Measurements from ENCODE around the gene RHPN2.
A peak's percentile ranks its signal among the peaks of the same experiment; 100 is the strongest.
"Not testable (repeated sequence)": the region's sequence is repeated elsewhere in the genome, so short reads cannot be mapped to it uniquely, and the experiment has no call there.

The RHPN2 gene

GRCh38 chr19:32979807-32980206 is 84.9 kb downstream of the RHPN2 start:
- DNase-seq (ENCODE audit: low read depth in 2 of 3, low spot score in 1 of 3), result not testable (repeated sequence)

- not testable (repeated sequence) for DNase-seq (ENCODE audit: low read depth in 2 of 3, low spot score in 1 of 3)
Measured at GRCh38 chr19:32977813-32978212, 86.9 kb downstream of the RHPN2 start.

- DNase-seq (ENCODE audit: low read depth in 2 of 3, low spot score in 1 of 3), result no peak
Measured at GRCh38 chr19:32977280-32977679, 87.4 kb downstream of the RHPN2 start.

- DNase-seq (ENCODE audit: low read depth in 2 of 3, low spot score in 1 of 3), result peak; percentile 31 to 84 (median 60)
Measured at GRCh38 chr19:32976223-32976805, 88.4 kb downstream of the RHPN2 start.

- peak; percentile 96 to 99 (median 98) for DNase-seq (ENCODE audit: low read depth in 2 of 3, low spot score in 1 of 3)
Measured at GRCh38 chr19:32971715-32972540, 92.8 kb downstream of the RHPN2 start, which contains the start of the genes CEP89 and FAAP24. TSS of gene CEP89 (minus strand) at chr19:32971958. CDS start at chr19:32971874, 84 bp downstream. TSS of gene FAAP24 (plus strand) at chr19:32972242. CDS start at chr19:32973197, 955 bp downstream.

- DNase-seq (ENCODE audit: low read depth in 2 of 3, low spot score in 1 of 3), result no peak
Measured at GRCh38 chr19:32971012-32971595, 93.6 kb downstream of the RHPN2 start.

- DNase-seq (ENCODE audit: low read depth in 2 of 3, low spot score in 1 of 3), result no peak
Measured at GRCh38 chr19:32969549-32969948, 95.1 kb downstream of the RHPN2 start.

GRCh38 chr19:32966750-32967149 is 97.9 kb downstream of the RHPN2 start:
- DNase-seq (ENCODE audit: low read depth in 2 of 3, low spot score in 1 of 3), result no peak

GRCh38 chr19:32945260-32945659 is 119.4 kb downstream of the RHPN2 start:
- DNase-seq (ENCODE audit: low read depth in 2 of 3, low spot score in 1 of 3), result no peak

- not testable (repeated sequence) for DNase-seq (ENCODE audit: low read depth in 2 of 3, low spot score in 1 of 3)
Measured at GRCh38 chr19:32941273-32941672, 123.4 kb downstream of the RHPN2 start.

GRCh38 chr19:32936065-32936464 is 128.6 kb downstream of the RHPN2 start:
- DNase-seq (ENCODE audit: low read depth in 2 of 3, low spot score in 1 of 3), result no peak

- no peak for DNase-seq (ENCODE audit: low read depth in 2 of 3, low spot score in 1 of 3)
Measured at GRCh38 chr19:32935629-32936028, 129.1 kb downstream of the RHPN2 start.

- DNase-seq (ENCODE audit: low read depth in 2 of 3, low spot score in 1 of 3), result no peak
Measured at GRCh38 chr19:32933571-32933970, 131.1 kb downstream of the RHPN2 start.

- no peak for DNase-seq (ENCODE audit: low read depth in 2 of 3, low spot score in 1 of 3)
Measured at GRCh38 chr19:32930567-32930966, 134.1 kb downstream of the RHPN2 start.

- no peak for DNase-seq (ENCODE audit: low read depth in 2 of 3, low spot score in 1 of 3)
Measured at GRCh38 chr19:32928806-32929205, 135.9 kb downstream of the RHPN2 start.
